Right ventricle myocardium superior (tissue), 1 donor: ENCODE results near the gene RBM19. TPM values are rescaled to one million over a fixed set of nuclear protein-coding genes. Genes with fewer than 3 reads are reported as not detected.

Experiments
- ATAC-seq: fragments of 200-7000 bp; cut with Tn5 transposase; one replicate; pipeline ENCODE4 v1.9.1; 2020; ENCODE audit warnings: mild to moderate bottlenecking; ENCODE audit not compliant: poor library complexity
- DNase-seq: peaks from one replicate; pipeline ENCODE4 v3.0.0-alpha.2; 2020
- intact Hi-C: fragments of 100-400 bp; cut with DNase I; formaldehyde crosslinking; loops from one replicate; pipeline ENCODE4 v1.11.2; 2022
- total RNA-seq: library from RNA; stranded (reverse); fragmentation: NEBNext Ultra II Directional; extraction: Animal tissue kit (Norgen Biotek cat#: 25700); gene quantifications from one replicate; pipeline ENCODE4 v1.2.1, GENCODE V29; 2021
- donor health status: DM: no; HTN: yes; CAD: no; lungs with severe emphysema.

Gene RBM19
- total RNA-seq, 1 donor from 2014 or later = 17.2 TPM

GRCh38 chr12:113962733-113963132, 3.4 kb downstream of the RBM19 start:
- DNase-seq (no peak), ATAC-seq (no peak)
- intact Hi-C loops = no loop called here

GRCh38 chr12:113961921-113962710, 4.0 kb downstream of the RBM19 start:
- intact Hi-C loops = no loop called here
- no peak for DNase-seq
- ATAC-seq = no peak

GRCh38 chr12:113960030-113960429, 6.1 kb downstream of the RBM19 start:
- ATAC-seq (no peak), DNase-seq (no peak)
- intact Hi-C loops = no loop called here

- no peak for DNase-seq
- intact Hi-C loops = no loop called here
- no peak for ATAC-seq
Measured at GRCh38 chr12:113959096-113959495, 7.0 kb downstream of the RBM19 start.

GRCh38 chr12:113958108-113958507, 8.0 kb downstream of the RBM19 start:
- DNase-seq (no peak), ATAC-seq (no peak)
- intact Hi-C loops = no loop called here

GRCh38 chr12:113957627-113958026, 8.5 kb downstream of the RBM19 start:
- ATAC-seq (no peak), DNase-seq (no peak)
- intact Hi-C loops = no loop called here

GRCh38 chr12:113955109-113955970, 10.8 kb downstream of the RBM19 start:
- DNase-seq (no peak), ATAC-seq (no peak)
- intact Hi-C loops = no loop called here

GRCh38 chr12:113954547-113954946, 11.6 kb downstream of the RBM19 start:
- DNase-seq (no peak), ATAC-seq (no peak)
- intact Hi-C loops = no loop called here

GRCh38 chr12:113950873-113951272, 15.3 kb downstream of the RBM19 start:
- intact Hi-C loops = no loop called here
- DNase-seq (no peak), ATAC-seq (no peak)

GRCh38 chr12:113949321-113950305, 16.5 kb downstream of the RBM19 start:
- DNase-seq (no peak), ATAC-seq (no peak)
- intact Hi-C loops = no loop called here

GRCh38 chr12:113948151-113948914, 17.8 kb downstream of the RBM19 start:
- no peak for DNase-seq
- intact Hi-C loops = no loop called here
- ATAC-seq = no peak

GRCh38 chr12:113946175-113946574, 19.9 kb downstream of the RBM19 start:
- ATAC-seq (no peak), DNase-seq (no peak)
- intact Hi-C loops = no loop called here

- no peak for DNase-seq
- no peak for ATAC-seq
- intact Hi-C loops = no loop called here
Measured at GRCh38 chr12:113945174-113946173, 20.7 kb downstream of the RBM19 start.

- ATAC-seq (no peak), DNase-seq (no peak)
- intact Hi-C loops = no loop called here
Measured at GRCh38 chr12:113942209-113942608, 23.9 kb downstream of the RBM19 start.

- intact Hi-C loops = no loop called here
- DNase-seq = no peak
- ATAC-seq = no peak
Measured at GRCh38 chr12:113941208-113941486, 25.0 kb downstream of the RBM19 start.

- DNase-seq (no peak), ATAC-seq (no peak)
- intact Hi-C loops = no loop called here
Measured at GRCh38 chr12:113940357-113941207, 25.5 kb downstream of the RBM19 start.
